HG03432 (cell line): Measurements from ENCODE around the gene ANKMY1.

Experiments used
- ATAC-seq: cut with Tn5 transposase; IDR thresholded peaks from one replicate; pipeline ENCODE4 v1.9.1; 2021; ENCODE audit warnings: mild to moderate bottlenecking, moderate library complexity; ENCODE audit not compliant: unreplicated experiment

The ANKMY1 gene

GRCh38 chr2:240451791-240452461 lies 105.9 kb downstream of the ANKMY1 start:
- ATAC-seq, result no peak

DNA sequence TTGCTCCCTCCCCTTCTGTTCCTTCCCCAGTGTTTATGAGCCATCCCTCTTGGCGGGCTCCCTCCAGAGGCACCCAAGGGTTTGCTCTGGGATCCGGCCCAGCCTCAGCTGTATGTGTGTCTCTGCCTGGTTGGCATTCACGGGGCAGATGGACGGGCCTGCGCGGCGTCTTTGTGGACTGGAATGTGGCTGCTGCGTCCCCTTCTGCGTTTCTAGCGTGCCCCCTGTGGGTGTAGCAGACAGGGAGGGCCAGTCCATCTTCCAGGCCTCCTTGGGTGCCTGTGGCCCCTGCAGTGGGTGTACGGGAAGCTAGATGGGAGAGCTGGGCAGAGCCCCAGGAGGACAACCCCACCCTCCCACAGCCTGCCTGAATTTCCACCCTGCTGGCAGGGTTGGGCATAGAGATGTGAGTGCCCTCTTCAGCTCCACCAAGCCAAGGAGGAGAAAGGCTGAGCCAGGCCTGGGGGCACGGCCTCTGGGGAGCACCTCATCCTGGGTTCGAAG lies 106.6 kb downstream of the ANKMY1 start:
- no peak for ATAC-seq

- no peak for ATAC-seq
These were observed 107.2 kb downstream of the ANKMY1 start for GRCh38 chr2:240450532-240451107.

DNA sequence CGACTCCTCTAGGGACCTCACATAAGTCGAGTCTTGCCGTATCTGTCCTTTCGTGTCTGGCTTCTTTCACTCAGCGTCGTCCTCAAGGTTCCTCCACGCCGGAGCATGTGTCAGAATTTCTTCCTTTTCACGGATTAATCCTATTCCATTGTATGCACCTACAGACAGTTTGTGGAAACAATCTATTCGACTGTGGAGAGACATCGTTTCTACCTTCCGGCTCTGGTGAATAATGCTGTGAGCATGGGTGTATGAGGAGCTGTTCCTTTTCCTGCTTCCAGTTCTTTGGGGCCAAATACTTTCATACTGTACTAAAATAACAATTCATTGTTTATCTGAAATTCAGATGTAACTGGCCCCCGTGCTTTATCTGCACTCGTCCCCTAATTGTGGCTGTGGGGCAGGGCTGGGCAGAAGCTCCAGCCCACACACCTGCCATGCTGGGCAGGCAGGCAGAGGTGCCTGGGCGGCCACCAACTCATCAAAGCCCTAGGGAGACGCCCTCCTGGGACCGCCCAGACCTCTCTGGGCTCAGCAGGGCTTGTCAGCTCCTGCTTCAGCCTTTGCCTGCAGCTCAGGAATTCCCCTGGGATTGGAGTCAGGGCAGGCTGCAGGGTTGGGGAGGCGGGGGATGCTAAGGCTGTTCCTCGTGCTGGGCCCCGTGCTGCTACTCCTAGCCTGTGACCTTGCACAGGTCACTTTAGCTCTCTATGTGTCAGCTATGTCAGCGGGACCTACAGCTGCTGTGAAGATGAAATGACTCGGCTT lies 107.8 kb downstream of the ANKMY1 start:
- ATAC-seq, result no peak

DNA sequence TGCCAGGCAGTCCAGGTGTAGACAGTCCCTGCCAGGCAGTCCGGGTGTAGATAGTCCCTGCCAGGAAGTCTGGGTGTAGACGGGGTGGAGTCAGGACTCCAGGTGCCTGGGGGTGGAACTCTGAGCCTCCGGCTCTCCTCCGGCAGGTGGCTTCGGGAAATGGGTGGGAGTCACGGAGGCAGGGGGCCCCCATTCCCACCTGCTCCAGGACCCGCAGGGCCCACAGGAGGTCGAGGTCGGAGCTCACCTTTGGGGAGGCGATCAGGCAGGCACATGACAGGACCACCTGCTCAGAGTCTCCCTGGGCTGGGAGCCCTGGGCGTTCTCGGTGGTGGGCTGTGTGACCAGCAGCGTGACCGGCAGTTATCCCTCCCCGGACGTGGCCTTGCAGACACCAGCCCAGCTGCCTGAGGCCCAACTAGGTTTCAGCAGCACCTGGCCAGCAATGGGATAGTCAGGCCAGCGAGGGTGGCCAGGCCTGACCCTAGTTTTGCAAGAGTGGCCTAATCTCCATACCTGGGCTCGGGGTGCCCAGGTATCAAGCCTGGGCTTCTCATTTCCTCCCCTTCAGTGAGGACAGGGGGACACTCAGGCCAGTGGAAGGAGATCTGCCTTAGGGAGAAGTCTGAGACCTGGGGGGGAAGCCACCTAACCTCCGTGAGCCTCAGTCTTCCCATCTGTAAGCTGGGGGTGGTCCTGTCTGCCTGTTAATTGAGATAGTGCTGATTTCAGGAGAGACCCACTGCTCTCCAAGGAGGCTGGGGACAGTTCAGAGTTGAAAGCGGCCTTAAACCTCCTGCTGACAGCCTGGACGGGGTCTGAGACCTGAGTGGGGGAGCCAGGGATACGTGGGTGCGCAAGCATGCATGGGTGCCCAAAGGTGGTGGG lies 109.2 kb downstream of the ANKMY1 start:
- ATAC-seq, result no peak

- ATAC-seq, result no peak
These were observed 109.9 kb downstream of the ANKMY1 start for GRCh38 chr2:240447934-240448333.

GRCh38 chr2:240447331-240447730 lies 110.5 kb downstream of the ANKMY1 start:
- no peak for ATAC-seq

GRCh38 chr2:240446664-240447175 lies 111.1 kb downstream of the ANKMY1 start:
- ATAC-seq, result no peak

DNA sequence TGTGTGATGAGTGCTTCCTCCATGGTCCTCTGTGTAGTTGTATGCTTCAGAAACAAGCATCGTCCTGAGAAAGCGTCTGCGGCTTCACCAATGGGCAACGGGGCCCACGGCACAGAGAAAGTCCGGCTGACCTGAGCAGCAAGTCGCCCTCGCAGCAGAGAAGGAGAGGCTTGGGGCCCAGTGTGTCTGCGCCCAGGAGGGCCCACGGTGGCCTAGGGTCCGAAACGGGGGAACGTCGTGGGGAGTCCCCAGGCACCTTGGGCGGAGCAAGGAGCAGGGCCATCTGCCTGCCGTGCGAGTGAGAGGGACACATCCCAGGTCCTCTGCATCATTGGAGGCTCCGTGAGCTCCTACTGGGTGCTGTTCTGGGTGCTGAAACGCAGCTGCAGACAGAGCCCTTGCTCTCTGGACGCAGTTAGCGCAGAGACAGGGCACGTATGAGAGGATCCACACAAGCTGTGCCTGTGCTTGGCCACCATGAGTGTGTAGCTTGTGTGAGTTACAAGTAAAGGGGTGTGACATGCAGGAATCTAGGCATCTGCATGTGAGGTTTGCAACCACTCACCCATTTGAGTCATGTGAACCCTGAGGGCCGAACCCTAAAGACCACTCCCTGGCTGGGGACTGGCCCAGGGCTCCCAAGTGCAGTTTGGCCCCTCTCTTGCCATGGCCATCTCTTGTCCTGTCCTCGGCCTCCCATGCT lies 111.7 kb downstream of the ANKMY1 start:
- no peak for ATAC-seq

GRCh38 chr2:240444464-240444863 lies 113.3 kb downstream of the ANKMY1 start:
- ATAC-seq, result no peak

DNA sequence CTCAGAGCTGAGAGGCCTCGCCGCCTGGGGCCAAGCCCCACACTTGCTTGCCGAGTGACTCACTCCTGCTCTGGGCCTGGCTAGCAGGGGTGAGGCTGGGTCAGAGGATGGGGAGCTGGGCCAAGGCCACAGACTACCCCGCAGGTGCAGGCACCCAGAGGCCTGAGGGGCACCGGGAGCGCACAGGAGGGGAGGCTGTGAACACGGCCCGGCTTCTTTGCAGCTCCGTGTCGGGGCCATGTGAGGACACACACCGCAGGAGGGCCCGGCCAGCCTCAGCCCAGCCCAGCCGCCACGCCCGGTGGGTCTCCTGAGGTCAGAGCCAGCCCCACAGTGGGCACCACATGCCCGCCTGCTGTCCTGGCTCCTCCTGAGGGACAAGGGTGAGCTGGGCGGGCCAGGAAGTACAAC lies 113.9 kb downstream of the ANKMY1 start:
- ATAC-seq, result no peak

GRCh38 chr2:240442891-240443715 lies 114.7 kb downstream of the ANKMY1 start:
- ATAC-seq, result no peak

GRCh38 chr2:240441993-240442411 lies 115.8 kb downstream of the ANKMY1 start:
- ATAC-seq, result no peak

- ATAC-seq, result no peak
These were observed 116.3 kb downstream of the ANKMY1 start for GRCh38 chr2:240441326-240441992.

DNA sequence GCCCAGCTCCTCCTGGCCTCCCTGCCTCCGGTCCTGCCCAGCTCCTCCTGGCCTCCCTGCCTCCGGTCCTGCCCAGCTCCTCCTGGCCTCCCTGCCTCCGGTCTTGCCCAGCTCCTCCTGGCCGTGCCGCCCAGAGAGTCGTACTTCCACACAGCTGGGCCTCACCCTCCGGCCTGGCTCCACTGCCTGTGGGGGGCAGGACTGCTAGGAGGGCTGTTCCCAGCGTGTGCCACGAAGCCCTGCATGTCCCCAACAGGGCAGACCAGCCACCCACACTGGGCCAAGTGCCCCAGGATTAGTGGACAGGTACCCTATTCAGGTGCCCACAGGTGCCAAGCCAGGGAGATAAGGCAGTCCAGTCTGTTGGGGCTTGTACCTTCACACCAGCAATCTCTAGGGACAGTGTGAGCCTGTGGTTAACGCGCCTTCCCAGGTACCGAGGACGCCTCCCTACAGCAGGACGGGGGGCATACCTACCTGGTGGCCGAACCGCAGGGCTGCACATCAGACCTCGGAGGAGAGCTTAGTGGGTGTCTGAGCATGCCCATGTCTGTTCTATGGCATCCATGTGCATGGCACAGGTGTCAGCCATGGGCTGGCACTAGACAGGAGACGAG lies 117.0 kb downstream of the ANKMY1 start:
- ATAC-seq, result no peak

GRCh38 chr2:240440251-240440650 lies 117.5 kb downstream of the ANKMY1 start:
- ATAC-seq, result no peak

GRCh38 chr2:240439698-240440151 lies 118.1 kb downstream of the ANKMY1 start:
- no peak for ATAC-seq
